Astrocyte of the cerebellum (primary cell): ENCODE measurements around the gene MACC1.

Source experiments
- DNase-seq: peaks from one replicate; pipeline ENCODE4 v3.0.0-alpha.2; 2011; ENCODE audit warnings: low read depth
- H3K4me3 ChIP-seq: 2 replicates; pipeline ENCODE4 v1.5.1; 2011; ENCODE audit warnings: mild to moderate bottlenecking, low read depth, low read length, moderate library complexity
- in situ Hi-C: cut with HindIII; loops from 2 replicates; pipeline ENCODE4 v1.10.0; 2017; ENCODE audit warnings: low sequenced_read_pairs
- TF ChIP-seq, protein P1 (sequence below): IDR thresholded peaks from 2 replicates; pipeline ENCODE4 v1.5.1; 2012; ENCODE audit warnings: low read length, low read depth, moderate library complexity, mild to moderate bottlenecking; ENCODE audit errors: missing control alignments

The MACC1 gene

DNA sequence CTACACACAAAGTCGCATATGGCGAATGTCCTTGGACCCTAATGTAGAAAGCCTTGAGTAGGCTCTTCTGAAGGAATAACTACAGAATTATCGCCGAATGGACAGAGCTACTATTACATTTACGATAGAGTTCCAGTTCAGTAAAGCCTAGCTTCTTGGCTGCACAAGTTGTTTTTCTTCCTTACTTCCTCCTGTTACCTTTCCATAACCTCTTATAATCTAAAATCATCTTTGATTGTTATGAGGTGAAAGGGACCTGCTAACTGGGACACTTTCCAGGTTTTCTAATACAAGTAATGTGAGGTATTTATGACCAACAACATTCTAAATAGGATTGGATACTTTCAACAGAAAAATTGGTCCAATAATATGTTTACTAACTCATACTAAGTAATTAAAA, 31.2 kb downstream of the MACC1 start:
- TF ChIP-seq, protein P1, sequence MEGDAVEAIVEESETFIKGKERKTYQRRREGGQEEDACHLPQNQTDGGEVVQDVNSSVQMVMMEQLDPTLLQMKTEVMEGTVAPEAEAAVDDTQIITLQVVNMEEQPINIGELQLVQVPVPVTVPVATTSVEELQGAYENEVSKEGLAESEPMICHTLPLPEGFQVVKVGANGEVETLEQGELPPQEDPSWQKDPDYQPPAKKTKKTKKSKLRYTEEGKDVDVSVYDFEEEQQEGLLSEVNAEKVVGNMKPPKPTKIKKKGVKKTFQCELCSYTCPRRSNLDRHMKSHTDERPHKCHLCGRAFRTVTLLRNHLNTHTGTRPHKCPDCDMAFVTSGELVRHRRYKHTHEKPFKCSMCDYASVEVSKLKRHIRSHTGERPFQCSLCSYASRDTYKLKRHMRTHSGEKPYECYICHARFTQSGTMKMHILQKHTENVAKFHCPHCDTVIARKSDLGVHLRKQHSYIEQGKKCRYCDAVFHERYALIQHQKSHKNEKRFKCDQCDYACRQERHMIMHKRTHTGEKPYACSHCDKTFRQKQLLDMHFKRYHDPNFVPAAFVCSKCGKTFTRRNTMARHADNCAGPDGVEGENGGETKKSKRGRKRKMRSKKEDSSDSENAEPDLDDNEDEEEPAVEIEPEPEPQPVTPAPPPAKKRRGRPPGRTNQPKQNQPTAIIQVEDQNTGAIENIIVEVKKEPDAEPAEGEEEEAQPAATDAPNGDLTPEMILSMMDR, result no peak
- in situ Hi-C loops, result no loop called here
- no peak for DNase-seq
- H3K4me3 ChIP-seq, result no peak overlapping the region

DNA sequence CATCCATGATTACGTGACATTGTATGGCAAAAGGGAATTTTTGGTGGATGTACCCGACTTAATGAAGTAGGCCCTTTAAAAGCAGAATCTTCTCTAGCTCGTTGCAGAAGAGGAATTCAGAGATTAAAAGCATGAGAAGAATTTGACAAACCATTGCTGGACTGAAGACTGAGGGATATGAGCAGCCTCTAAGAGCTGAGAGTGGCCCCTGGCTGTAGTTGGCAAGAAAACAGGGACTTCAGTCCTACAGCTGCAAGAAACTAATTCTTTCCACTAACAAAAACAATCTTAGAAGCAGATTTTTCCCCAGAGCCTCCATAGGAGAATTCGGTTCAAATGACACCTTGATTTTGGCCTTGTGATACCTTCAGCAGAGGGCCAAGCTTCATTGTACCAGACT, 34.1 kb downstream of the MACC1 start:
- DNase-seq, result no peak
- H3K4me3 ChIP-seq, result no peak overlapping the region
- in situ Hi-C loops, result no loop called here
- TF ChIP-seq, protein P1, result no peak

DNA sequence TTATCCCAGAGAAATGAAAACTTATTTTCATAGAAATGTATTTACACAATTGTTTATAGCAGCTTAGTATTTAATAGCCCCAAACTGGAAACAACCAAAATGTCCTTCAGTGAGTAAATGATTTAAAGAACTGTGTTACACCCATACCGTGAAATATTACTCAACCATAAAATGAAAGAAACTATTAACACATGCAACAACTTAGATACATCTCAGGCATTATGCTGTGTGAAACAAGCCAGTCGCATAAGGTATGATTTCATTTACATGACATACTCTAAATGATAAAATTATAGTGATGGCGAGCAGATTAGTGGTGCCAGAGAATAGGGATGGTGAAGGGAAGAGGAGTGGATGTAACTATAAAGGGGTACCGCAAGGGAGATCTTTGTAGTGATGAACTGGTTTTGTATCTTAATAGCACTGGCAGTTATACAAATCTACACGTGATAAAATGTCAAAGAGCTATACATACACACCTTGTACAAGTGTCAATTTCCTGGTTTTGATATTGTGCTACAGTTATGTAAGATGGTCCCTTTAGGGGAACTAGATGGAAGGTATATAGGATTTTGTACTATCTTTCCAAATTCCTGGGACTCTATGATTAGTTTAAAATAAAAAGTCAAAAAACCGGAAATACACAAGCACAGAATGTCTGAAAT, 40.5 kb downstream of the MACC1 start:
- DNase-seq, result no peak
- H3K4me3 ChIP-seq, result no peak overlapping the region
- in situ Hi-C loops, result no loop called here
- TF ChIP-seq, protein P1, result no peak

DNA sequence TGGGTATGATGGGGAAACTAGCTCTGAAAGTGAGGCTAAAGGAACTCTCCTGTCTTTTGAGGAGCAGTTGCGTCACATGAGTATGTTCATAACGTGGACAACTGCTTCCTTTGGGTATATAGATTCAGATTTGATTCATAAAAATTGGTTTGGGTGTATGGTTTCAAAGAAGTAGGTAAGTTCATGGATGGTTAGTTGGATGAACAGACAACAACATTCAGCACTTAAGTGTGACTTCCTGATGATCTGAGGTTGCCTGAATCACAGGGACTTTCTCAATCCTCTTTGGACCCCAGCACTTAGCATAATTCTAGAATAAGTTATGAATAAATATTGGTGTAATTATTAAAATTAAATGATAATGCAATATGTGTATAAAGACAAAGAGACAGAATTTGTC, 43.4 kb downstream of the MACC1 start:
- H3K4me3 ChIP-seq, result no peak overlapping the region
- TF ChIP-seq, protein P1, result no peak
- DNase-seq, result no peak
- in situ Hi-C loops, result no loop called here

DNA sequence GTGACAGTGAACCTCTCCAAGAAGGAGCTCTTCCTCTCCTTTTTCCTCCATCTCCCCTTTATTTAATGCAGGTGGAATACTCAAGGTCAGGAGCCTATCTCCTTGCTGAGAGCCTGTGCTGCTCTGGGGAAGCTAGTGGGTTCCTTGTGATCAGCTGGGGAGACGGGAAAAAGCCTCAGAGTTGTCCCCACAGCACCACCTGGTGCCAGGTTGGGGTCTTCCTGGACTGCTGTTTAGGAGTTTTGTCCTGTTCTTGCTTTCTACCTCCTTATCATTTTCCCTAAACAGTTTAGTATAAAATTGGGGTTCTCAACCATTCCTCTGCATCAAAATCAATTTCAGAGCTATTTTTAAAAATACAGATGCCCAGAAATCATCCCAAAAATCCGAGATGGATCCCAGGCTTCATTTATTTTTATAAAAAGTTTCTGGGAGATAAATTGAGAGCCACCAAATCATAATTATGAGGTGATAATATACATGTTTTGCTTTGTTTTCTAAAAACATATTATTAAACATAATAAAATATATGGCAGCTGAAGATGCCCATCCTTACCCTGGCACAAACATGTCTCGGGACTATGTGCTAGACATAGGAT, 44.3 kb downstream of the MACC1 start:
- DNase-seq, result peak; percentile 47
- TF ChIP-seq, protein P1, result peak; percentile 83
- no peak overlapping the region for H3K4me3 ChIP-seq
- in situ Hi-C loops, result no loop called here

DNA sequence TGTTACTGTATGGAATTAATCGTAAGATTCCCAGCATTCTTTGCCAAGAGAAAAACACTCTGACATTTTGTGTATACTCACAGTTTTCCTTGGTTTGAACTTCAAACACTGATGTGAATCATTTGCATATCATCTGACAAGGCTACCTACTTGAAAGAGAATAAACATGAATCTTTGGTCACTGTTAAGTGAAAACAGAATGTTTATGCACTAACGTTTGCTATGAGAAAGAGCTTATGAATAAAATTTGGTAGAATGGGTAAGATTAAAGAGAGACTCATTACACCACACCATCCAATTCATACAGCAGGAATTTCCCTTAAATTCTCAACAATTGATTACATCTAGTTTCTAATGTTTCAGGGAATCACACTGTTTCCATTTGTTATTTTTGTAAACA, 46.6 kb downstream of the MACC1 start:
- in situ Hi-C loops, result no loop called here
- TF ChIP-seq, protein P1, result no peak
- peak; percentile 13 for DNase-seq
- H3K4me3 ChIP-seq, result no peak overlapping the region
